ENCODE results near the gene THG1L. TPM values are rescaled to one million over a fixed set of nuclear protein-coding genes. Genes with fewer than 3 reads are reported as not detected.
"Not testable (repeated sequence)": the region's sequence is repeated elsewhere in the genome, so short reads cannot be mapped to it uniquely, and the experiment has no call there.

Gene THG1L
- 10 to 100 TPM in 3 of 4 donors, 1 to 10 TPM in 1; 9.3 to 14.1 (median 11.3) TPM for total RNA-seq

- intact Hi-C loops (cut with DNase I; ENCODE audit: low total_unique reads): no loop called here
These were observed at the start of gene THG1L for GRCh38 chr5:157731272-157732129. Gene THG1L, plus strand, starts transcription at chr5:157731420. Its CDS starts 21 bp downstream, at chr5:157731441.

GRCh38 chr5:157682257-157682656 lies 49.0 kb upstream of the THG1L start:
- TF ChIP-seq POLR2A (IDR thresholded peaks at IDR 0.05) (no peak), CTCF (IDR thresholded peaks at IDR 0.05) (no peak)
- 40 to 59% methylated on average over 3 of the region's 3 CpGs for WGBS, 2 donors
- intact Hi-C loops (cut with DNase I; ENCODE audit: low total_unique reads): no loop called here
- DNase-seq (ENCODE audit: low spot score in 2 of 2): no peak
- H3K4me3 ChIP-seq (ENCODE audit: low read depth, poor library complexity, severe bottlenecking): no peak overlapping the region

More at GRCh38 chr5:157731272-157732129, at the start of gene THG1L:
- DNase-seq (ENCODE audit: low spot score in 2 of 2): peak; percentile 99 to 100
- WGBS, 2 donors: 1% methylated on average over 37 to 46 of the region's 47 CpGs
- TF ChIP-seq POLR2A (IDR thresholded peaks at IDR 0.05) (no peak), CTCF (IDR thresholded peaks at IDR 0.05) (no peak)
- peak within 1 kb of the TSS; percentile 48 for H3K4me3 ChIP-seq (ENCODE audit: low read depth, poor library complexity, severe bottlenecking)

GRCh38 chr5:157686276-157687197 lies 44.7 kb upstream of the THG1L start:
- 80 to 87% methylated on average over 14 of the region's 14 CpGs for WGBS, 2 donors
- peak in 1 of 2 donors; percentile 61 for DNase-seq (ENCODE audit: low spot score in 2 of 2)
- intact Hi-C loops (cut with DNase I; ENCODE audit: low total_unique reads); H3K4me3 ChIP-seq (ENCODE audit: low read depth, poor library complexity, severe bottlenecking): not testable (repeated sequence)

- DNase-seq (ENCODE audit: low spot score in 2 of 2): no peak
- 89 to 91% methylated on average over 1 of the region's 1 CpG for WGBS, 2 donors
- H3K4me3 ChIP-seq (ENCODE audit: low read depth, poor library complexity, severe bottlenecking): no peak overlapping the region
- intact Hi-C loops (cut with DNase I; ENCODE audit: low total_unique reads): no loop called here
- TF ChIP-seq CTCF (IDR thresholded peaks at IDR 0.05) (no peak), POLR2A (IDR thresholded peaks at IDR 0.05) (no peak)
These were observed 44.0 kb upstream of the THG1L start for GRCh38 chr5:157687198-157687554.

GRCh38 chr5:157689942-157690689 lies 41.1 kb upstream of the THG1L start:
- intact Hi-C loops (cut with DNase I; ENCODE audit: low total_unique reads): no loop called here
- DNase-seq (ENCODE audit: low spot score in 2 of 2): peak in 1 of 2 donors; percentile 69
- H3K4me3 ChIP-seq (ENCODE audit: low read depth, poor library complexity, severe bottlenecking): no peak overlapping the region
- WGBS, 2 donors: 61 to 83% methylated on average over 37 to 49 of the region's 52 CpGs
- TF ChIP-seq CTCF (IDR thresholded peaks at IDR 0.05): no peak
- TF ChIP-seq POLR2A (IDR thresholded peaks at IDR 0.05): no peak
